ENCODE measurements around the gene RETSAT. TPM values are rescaled to one million over a fixed set of nuclear protein-coding genes. Genes with fewer than 3 reads are reported as not detected.
A peak's percentile ranks its signal among the peaks of the same experiment; 100 is the strongest.
"Not testable (repeated sequence)": the region's sequence is repeated elsewhere in the genome, so short reads cannot be mapped to it uniquely, and the experiment has no call there.

RETSAT gene
- total RNA-seq, 1 donor: 60.1 TPM

DNA sequence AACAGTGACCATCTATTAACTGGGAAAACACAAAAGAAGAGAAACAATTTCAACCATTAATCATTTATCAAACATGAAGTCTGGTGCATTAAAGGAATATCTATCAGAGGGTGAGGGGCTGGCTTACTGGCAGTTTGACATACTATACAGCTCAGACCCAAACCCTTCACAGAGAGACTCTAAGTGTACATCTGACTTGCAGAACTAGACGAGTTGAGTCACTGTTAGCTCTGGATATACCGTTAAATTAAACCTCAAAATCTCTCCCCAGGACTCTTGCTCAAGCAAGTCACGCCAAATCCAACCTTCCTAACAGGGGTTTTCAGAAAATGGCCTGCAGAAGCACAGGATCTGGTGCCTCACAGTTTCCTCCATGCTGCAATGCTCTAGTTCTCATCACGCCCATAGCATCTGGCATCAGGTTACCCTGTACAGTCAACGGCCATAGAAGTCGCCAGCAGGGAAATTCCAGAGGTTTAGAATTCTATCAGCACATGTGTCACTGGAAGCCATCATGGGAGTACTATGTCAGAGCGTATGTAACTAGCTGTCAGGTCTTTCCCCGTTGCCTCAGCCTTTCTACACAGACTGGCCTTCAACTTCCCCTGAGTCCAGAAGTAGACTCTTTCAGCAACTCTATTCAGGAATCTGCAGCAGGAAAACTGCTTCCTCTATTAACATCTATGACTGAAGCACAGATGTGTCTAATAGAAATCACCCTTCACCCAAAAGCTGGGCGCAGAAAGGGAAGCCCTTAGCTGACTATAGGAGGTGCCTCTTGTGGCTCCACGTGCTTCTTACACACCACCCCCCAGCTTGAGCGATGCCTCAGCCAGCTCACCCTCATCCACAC, 35.9 kb downstream of the RETSAT start:
- TF ChIP-seq, protein P1, sequence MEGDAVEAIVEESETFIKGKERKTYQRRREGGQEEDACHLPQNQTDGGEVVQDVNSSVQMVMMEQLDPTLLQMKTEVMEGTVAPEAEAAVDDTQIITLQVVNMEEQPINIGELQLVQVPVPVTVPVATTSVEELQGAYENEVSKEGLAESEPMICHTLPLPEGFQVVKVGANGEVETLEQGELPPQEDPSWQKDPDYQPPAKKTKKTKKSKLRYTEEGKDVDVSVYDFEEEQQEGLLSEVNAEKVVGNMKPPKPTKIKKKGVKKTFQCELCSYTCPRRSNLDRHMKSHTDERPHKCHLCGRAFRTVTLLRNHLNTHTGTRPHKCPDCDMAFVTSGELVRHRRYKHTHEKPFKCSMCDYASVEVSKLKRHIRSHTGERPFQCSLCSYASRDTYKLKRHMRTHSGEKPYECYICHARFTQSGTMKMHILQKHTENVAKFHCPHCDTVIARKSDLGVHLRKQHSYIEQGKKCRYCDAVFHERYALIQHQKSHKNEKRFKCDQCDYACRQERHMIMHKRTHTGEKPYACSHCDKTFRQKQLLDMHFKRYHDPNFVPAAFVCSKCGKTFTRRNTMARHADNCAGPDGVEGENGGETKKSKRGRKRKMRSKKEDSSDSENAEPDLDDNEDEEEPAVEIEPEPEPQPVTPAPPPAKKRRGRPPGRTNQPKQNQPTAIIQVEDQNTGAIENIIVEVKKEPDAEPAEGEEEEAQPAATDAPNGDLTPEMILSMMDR (IDR thresholded peaks at IDR 0.05; ENCODE audit: insufficient read depth, low read length): no peak
- DNase-seq (ENCODE audit: low read depth): peak; percentile 81
- no peak overlapping the region for H3K4me3 ChIP-seq (ENCODE audit: low read depth, low read length)

DNA sequence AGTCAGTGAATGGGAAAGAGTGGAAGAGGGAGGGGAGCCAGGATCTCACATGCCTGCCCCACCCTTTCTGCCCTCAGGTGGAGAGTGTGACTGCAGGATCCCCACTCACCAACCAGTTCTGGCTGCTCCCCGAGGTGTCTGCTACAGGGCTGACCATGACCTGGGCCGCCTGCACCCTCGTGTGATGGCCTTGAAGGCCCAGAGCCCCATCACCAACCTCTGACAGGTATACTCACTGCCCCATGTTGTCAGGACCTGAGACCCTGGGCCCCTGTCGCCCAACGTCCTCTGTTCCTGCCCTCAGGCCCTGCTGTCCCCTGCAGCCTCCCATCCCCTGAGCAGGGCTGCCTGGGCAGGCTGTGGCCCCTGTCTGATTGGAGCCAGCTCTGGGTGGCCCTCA, 38.4 kb downstream of the RETSAT start:
- DNase-seq (ENCODE audit: low read depth); H3K4me3 ChIP-seq (ENCODE audit: low read depth, low read length): not testable (repeated sequence)

DNA sequence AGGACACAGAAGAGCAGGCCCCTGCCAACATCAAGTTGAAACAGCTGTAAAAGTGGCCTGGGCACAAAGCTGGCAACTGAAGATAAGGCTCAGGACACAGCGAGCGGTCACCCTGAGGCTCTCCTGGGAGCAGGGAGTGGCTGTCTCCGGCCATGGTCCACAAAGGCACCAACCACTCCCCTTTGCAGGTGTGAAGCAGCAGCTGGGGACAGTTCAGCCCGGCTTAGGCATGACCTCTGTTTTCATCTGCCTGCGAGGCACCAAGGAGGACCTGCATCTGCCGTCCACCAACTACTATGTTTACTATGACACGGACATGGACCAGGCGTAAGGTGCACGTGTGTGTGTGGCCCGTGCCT, 39.5 kb downstream of the RETSAT start:
- H3K4me3 ChIP-seq (ENCODE audit: low read depth, low read length): no peak overlapping the region
- TF ChIP-seq, protein P1 (IDR thresholded peaks at IDR 0.05; ENCODE audit: insufficient read depth, low read length): no peak
- DNase-seq (ENCODE audit: low read depth): no peak

DNA sequence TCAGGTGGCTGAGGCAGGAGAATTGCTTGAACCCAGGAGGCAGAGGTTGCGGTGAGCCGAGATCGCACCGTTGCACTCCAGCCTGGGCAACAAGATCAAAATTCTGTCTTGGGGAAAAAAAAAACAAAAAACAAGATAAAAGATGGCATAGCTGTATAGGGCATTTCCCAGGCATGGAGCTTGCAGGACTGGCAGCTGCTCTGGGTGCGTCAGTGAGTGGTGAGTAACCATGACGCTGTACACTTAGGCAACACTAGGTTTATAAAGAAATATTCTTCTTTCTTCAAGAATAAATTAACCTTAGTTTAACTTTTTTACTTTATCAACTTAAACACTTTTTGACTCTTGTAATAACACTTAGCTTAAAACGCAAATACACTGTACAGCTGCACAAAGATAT, 41.9 kb downstream of the RETSAT start:
- H3K4me3 ChIP-seq (ENCODE audit: low read depth, low read length): no peak overlapping the region
- DNase-seq (ENCODE audit: low read depth): peak; percentile 87
- TF ChIP-seq, protein P1 (IDR thresholded peaks at IDR 0.05; ENCODE audit: insufficient read depth, low read length): no peak

DNA sequence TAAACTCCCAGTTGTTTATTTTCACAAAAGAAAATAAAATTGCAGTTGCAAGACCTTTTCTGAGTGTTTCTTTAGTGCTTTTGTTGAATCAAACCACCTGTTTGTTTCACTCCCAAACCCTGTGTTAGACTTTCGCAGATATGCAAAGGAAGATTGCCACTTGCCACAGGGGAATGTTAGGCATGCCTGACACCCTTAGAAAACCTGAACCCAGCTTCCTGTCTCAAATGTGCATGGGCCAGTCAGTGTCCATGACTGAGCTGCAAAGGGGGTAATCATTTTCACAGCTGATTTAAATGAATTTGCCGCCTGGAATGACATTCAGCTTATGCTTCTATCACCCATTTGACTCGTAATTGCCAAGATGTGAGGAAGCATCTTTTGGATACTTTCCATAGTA, 44.0 kb downstream of the RETSAT start:
- no peak for DNase-seq (ENCODE audit: low read depth)
- H3K4me3 ChIP-seq (ENCODE audit: low read depth, low read length): no peak overlapping the region
- TF ChIP-seq, protein P1 (IDR thresholded peaks at IDR 0.05; ENCODE audit: insufficient read depth, low read length): no peak

DNA sequence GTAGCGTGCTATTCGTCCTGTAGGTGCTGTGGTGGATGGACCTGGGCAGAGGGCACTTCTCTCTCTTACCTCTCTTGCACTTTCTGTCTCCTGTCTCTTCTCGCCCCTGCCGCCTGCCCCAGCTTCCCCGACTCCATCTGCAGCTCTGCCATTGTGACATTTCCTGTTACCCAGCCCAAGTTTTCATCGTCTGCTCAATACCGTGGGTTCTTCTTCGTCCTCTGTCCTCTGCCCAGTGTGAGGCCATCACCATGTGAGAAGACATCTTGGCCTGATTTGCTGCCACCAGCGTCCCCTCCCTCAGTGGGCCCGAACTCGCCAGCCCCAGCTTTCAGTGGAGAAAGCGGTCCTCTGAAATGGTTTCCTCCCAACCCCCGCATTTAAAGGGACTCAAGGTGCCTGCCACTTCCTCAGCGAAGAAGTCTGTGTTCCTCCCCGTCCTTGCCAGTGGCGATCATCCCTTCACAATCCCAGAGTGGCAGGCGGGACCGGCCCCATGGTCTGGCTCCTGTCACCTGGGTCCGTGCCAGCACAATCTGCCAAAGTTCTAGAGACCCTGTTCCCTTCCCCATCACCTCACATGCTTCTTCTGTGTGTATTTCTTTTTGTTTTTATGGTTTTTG, 44.5 kb downstream of the RETSAT start:
- no peak overlapping the region for H3K4me3 ChIP-seq (ENCODE audit: low read depth, low read length)
- TF ChIP-seq, protein P1 (IDR thresholded peaks at IDR 0.05; ENCODE audit: insufficient read depth, low read length): no peak
- no peak for DNase-seq (ENCODE audit: low read depth)

DNA sequence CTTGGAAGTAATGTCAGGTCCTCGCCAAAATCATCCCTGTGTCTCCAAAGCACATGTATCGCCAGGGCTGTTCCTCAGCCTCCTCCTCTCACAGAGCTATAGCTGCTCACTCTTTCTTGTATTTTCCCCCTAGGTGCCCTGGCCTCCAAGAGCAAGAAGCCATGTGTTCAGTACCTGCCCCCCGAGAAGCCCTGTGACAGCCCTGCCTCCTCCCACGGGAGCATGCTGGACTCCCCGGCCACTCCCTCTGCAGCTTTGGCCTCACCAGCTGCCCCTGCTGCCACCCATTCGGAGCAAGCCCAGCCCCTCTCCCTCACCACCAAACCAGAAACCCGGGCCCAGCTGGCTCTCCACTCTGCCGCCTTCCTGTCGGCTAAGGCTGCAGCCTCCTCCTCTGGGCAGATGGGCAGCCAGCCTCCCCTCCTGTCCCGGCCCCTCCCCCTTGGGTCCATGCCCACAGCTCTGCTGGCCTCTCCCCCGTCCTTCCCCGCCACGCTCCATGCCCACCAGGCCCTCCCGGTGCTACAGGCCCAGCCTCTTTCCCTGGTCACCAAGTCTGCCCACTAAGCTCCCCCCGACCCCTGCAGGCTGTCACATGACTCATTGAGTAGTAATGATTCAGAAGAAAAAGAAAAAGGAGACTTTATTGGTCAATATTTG, 45.3 kb downstream of the RETSAT start:
- H3K4me3 ChIP-seq (ENCODE audit: low read depth, low read length): no peak overlapping the region
- TF ChIP-seq, protein P1 (IDR thresholded peaks at IDR 0.05; ENCODE audit: insufficient read depth, low read length): no peak
- DNase-seq (ENCODE audit: low read depth): peak; percentile 44
